DOHH2 (cell line): ENCODE measurements around the gene SP2.

Source experiments
- H3F3A ChIP-seq: fragments of 200-600 bp; sonication (generic), shearing (Covaris generic); 2 replicates; pipeline ENCODE4 v1.6.0; 2016; ENCODE audit warnings: antibody characterized with exemption, mild to moderate bottlenecking; ENCODE audit not compliant: control insufficient read depth, insufficient read depth
- H3K27ac ChIP-seq: fragments of 200-600 bp; sonication (generic); 2 replicates; pipeline ENCODE4 v1.5.1; 2014; ENCODE audit warnings: low read depth, mild to moderate bottlenecking, low read length, moderate library complexity
- H3K27me3 ChIP-seq: fragments of 200-600 bp; sonication (generic); 2 replicates; pipeline ENCODE4 v1.6.1; 2014; ENCODE audit warnings: mild to moderate bottlenecking, low read length, mixed read lengths; ENCODE audit not compliant: control insufficient read depth
- H3K36me3 ChIP-seq: fragments of 200-600 bp; sonication (generic); 2 replicates; pipeline ENCODE4 v1.6.1; 2014; ENCODE audit warnings: mild to moderate bottlenecking, low read length, moderate library complexity, mixed read lengths; ENCODE audit not compliant: control insufficient read depth
- H3K4me1 ChIP-seq: fragments of 200-600 bp; sonication (generic); 2 replicates; pipeline ENCODE4 v1.6.1; 2014; ENCODE audit warnings: mild to moderate bottlenecking, low read length, mixed read lengths; ENCODE audit not compliant: control insufficient read depth
- H3K4me2 ChIP-seq: fragments of 200-600 bp; sonication (generic); 2 replicates; pipeline ENCODE4 v1.6.0; 2014; ENCODE audit warnings: mild to moderate bottlenecking, low read length, moderate library complexity
- H3K4me3 ChIP-seq: fragments of 200-600 bp; sonication (generic); 2 replicates; pipeline ENCODE4 v1.5.1; 2014; ENCODE audit warnings: mild to moderate bottlenecking, low read length, mixed read lengths
- H3K79me2 ChIP-seq: fragments of 200-600 bp; sonication (generic); 2 replicates; pipeline ENCODE4 v1.6.1; 2014; ENCODE audit warnings: mild to moderate bottlenecking, low read length, mixed read lengths; ENCODE audit not compliant: control insufficient read depth
- H3K9me2 ChIP-seq: fragments of 200-600 bp; sonication (generic); replicated peaks from 2 replicates; pipeline ENCODE4 v1.6.1; 2014; ENCODE audit warnings: mild to moderate bottlenecking, low read length, mixed read lengths; ENCODE audit not compliant: control insufficient read depth
- H3K9me3 ChIP-seq: fragments of 200-600 bp; sonication (generic); 2 replicates; pipeline ENCODE4 v1.6.1; 2014; ENCODE audit warnings: antibody characterized with exemption, low read length, mixed read lengths; ENCODE audit not compliant: control insufficient read depth, insufficient read depth
- H4K20me1 ChIP-seq: fragments of 200-600 bp; sonication (generic); 2 replicates; pipeline ENCODE4 v1.6.0; 2014; ENCODE audit warnings: low read depth, mild to moderate bottlenecking, antibody characterized with exemption, low read length, moderate library complexity; ENCODE audit not compliant: control insufficient read depth, insufficient read depth
- EZH2phosphoT487 ChIP-seq: fragments of 200-600 bp; sonication (generic); IDR thresholded peaks from 2 replicates; pipeline ENCODE4 v1.6.1; 2017; ENCODE audit warnings: borderline replicate concordance, mild to moderate bottlenecking, antibody characterized with exemption, low read length, moderate library complexity, mixed read lengths
- TF ChIP-seq, protein P1 (sequence below): fragments of 200-600 bp; sonication (generic); IDR thresholded peaks from one replicate; pipeline ENCODE4 v1.5.1; 2014; ENCODE audit warnings: antibody characterized with exemption, mild to moderate bottlenecking, low read depth, low read length; ENCODE audit not compliant: poor library complexity, severe bottlenecking

The SP2 gene

DNA sequence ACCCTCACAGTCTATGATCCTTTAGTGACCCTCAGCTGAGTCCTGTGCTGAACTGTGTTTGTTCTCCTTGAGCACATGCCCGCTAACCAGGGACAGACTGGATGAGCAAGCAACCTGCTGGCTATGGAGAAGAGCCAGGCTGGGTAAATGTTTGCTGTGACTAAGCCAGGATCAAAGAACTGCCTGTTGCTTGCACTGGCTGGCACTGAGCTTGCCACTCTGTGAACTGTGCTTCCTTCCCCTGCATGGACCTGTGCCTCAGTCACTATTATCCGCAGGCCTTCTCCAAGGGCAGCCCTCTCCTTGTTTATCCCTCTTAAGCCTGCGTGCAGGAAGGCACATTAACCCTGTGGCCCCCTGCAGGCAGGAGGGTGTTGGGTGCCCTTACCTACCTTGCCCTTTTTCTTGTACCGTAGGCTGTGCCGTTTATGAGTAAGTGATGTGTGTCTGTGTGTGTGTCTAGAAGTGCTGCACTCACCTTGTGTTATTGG lies 52.7 kb downstream of the SP2 start:
- H3F3A ChIP-seq: no peaks in the 10 kb centered on the region
- peak overlapping the region; percentile 51; the same call in 1 of the 2 replicates for H3K4me3 ChIP-seq
- peaks cover 32% of the 10 kb centered on the region for H3K4me1 ChIP-seq
- H3K36me3 ChIP-seq: peaks cover 53% of the 10 kb centered on the region
- H3K9me3 ChIP-seq: no peaks in the 10 kb centered on the region
- peak overlapping the region; percentile 71 for H3K4me2 ChIP-seq
- no peaks in the 10 kb centered on the region for H4K20me1 ChIP-seq
- H3K27ac ChIP-seq: no peak overlapping the region
- TF ChIP-seq, protein P1, sequence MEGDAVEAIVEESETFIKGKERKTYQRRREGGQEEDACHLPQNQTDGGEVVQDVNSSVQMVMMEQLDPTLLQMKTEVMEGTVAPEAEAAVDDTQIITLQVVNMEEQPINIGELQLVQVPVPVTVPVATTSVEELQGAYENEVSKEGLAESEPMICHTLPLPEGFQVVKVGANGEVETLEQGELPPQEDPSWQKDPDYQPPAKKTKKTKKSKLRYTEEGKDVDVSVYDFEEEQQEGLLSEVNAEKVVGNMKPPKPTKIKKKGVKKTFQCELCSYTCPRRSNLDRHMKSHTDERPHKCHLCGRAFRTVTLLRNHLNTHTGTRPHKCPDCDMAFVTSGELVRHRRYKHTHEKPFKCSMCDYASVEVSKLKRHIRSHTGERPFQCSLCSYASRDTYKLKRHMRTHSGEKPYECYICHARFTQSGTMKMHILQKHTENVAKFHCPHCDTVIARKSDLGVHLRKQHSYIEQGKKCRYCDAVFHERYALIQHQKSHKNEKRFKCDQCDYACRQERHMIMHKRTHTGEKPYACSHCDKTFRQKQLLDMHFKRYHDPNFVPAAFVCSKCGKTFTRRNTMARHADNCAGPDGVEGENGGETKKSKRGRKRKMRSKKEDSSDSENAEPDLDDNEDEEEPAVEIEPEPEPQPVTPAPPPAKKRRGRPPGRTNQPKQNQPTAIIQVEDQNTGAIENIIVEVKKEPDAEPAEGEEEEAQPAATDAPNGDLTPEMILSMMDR: no peak
- no peak for TF ChIP-seq EZH2phosphoT487
- peaks cover under 1% of the 10 kb centered on the region; the same call in 1 of the 2 replicates for H3K79me2 ChIP-seq
- no peaks in the 10 kb centered on the region for H3K9me2 ChIP-seq
- H3K27me3 ChIP-seq: no peaks in the 10 kb centered on the region

DNA sequence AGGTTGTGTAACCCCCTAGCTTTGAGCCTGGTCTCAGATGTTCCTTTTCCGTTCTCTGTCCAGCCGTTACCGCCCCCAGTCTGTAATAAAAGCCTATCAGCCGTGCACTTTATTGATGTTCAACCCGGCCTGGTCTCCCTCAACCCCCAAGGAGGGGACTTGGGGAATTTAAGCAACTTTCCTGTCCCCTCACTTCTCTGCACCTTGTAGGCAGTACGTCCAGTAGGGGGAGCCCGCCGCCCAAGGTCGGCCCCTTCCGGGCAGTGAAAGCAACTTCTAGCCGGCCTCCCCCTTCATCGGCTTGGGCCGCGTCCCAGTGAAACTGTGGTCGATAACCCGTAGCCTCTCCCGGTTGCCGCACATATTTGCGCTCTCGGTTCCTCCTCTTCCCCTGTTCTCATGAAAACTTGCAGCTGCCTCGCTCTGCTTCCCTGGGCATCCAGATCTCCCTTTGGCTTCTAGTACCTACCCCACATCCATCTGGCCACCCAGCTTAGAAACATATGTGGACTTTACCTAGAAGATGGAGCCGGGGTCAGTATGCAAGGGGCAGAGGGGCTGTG lies 53.2 kb downstream of the SP2 start:
- peak overlapping the region; percentile 51 for H3K4me3 ChIP-seq
- H4K20me1 ChIP-seq: no peaks in the 10 kb centered on the region
- no peak overlapping the region for H3K27ac ChIP-seq
- no peaks in the 10 kb centered on the region for H3F3A ChIP-seq
- H3K9me3 ChIP-seq: no peaks in the 10 kb centered on the region
- H3K27me3 ChIP-seq: no peaks in the 10 kb centered on the region
- H3K4me1 ChIP-seq: peaks cover 31% of the 10 kb centered on the region
- no peaks in the 10 kb centered on the region for H3K9me2 ChIP-seq
- peaks cover 52% of the 10 kb centered on the region for H3K36me3 ChIP-seq
- peak overlapping the region; percentile 71 for H3K4me2 ChIP-seq
- no peak for TF ChIP-seq EZH2phosphoT487
- TF ChIP-seq, protein P1: peak; percentile 97
- H3K79me2 ChIP-seq: no peaks in the 10 kb centered on the region

DNA sequence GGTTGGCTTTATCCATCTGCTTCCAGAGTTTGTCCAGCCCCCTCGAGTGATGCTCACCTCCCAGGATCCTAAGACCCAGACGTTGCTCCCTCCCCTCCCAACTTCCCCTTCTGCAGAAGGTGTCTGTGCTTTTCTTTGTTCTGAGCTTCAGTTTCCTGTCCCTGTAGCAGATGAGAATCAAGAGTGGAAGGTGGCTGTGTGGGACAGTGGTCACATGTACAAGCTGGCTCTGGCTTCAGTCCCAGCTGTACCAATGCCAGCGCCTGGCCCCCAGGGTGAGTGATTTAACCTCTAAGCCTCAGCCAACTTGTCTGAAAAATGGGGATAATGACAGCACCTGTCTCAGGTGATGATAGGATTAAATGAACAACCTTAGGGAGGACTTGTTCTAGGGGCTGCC lies 53.9 kb downstream of the SP2 start:
- no peaks in the 10 kb centered on the region for H3K9me3 ChIP-seq
- no peak overlapping the region for H3K27ac ChIP-seq
- H3K27me3 ChIP-seq: no peaks in the 10 kb centered on the region
- no peaks in the 10 kb centered on the region for H4K20me1 ChIP-seq
- 0 out of 2 replicates have a peak overlapping the region, but pooled peaks have one; percentile 51 for H3K4me3 ChIP-seq
- TF ChIP-seq, protein P1: no peak
- TF ChIP-seq EZH2phosphoT487: no peak
- peaks cover 25% of the 10 kb centered on the region for H3K4me1 ChIP-seq
- H3K79me2 ChIP-seq: no peaks in the 10 kb centered on the region
- peaks cover 45% of the 10 kb centered on the region for H3K36me3 ChIP-seq
- no peaks in the 10 kb centered on the region for H3F3A ChIP-seq
- H3K9me2 ChIP-seq: no peaks in the 10 kb centered on the region
- peak overlapping the region; percentile 71; the same call in 1 of the 2 replicates for H3K4me2 ChIP-seq

DNA sequence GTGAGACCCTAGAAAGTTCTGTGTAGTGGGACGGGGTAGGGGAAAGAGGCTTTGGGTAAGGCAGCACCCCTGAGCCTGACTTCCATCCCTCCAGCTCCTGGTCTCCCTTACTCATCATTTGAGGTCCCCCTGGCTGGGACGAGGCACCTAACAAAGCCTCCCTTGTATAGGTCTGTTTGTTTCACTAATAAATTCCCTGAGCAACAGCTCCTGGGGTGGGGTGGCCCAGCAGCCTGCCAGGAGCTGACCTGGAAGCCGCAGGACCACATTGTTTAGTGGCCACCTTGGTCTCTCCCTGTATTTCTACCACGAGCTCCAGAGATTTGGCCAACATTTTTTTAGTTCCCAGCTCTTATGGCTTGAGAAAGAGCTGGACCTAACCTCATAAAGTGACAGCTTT lies 54.4 kb downstream of the SP2 start:
- Histone ChIP-seq H3K79me2 (no peaks in the 10 kb centered on the region), H3K36me3 (peaks cover 40% of the 10 kb centered on the region), H3K4me2 (no peak overlapping the region), H4K20me1 (no peaks in the 10 kb centered on the region), H3F3A (no peaks in the 10 kb centered on the region), H3K27me3 (no peaks in the 10 kb centered on the region), H3K9me3 (no peaks in the 10 kb centered on the region), H3K4me1 (peaks cover 20% of the 10 kb centered on the region), H3K27ac (no peak overlapping the region), H3K9me2 (no peaks in the 10 kb centered on the region), H3K4me3 (no peak overlapping the region)
- TF ChIP-seq EZH2phosphoT487: no peak
- TF ChIP-seq, protein P1: no peak
